Activated CD4-positive, alpha-beta T cell treated with anti-CD3 and anti-CD28 coated beads for 4 hours (primary cell): ENCODE results near the gene PFDN4.
"Not testable (repeated sequence)": the region's sequence is repeated elsewhere in the genome, so short reads cannot be mapped to it uniquely, and the experiment has no call there.

ENCODE experiments used
- DNase-seq, 2 donors: peaks; one replicate each; pipeline ENCODE4 v3.0.0-alpha.2; 2020

The PFDN4 gene

DNA sequence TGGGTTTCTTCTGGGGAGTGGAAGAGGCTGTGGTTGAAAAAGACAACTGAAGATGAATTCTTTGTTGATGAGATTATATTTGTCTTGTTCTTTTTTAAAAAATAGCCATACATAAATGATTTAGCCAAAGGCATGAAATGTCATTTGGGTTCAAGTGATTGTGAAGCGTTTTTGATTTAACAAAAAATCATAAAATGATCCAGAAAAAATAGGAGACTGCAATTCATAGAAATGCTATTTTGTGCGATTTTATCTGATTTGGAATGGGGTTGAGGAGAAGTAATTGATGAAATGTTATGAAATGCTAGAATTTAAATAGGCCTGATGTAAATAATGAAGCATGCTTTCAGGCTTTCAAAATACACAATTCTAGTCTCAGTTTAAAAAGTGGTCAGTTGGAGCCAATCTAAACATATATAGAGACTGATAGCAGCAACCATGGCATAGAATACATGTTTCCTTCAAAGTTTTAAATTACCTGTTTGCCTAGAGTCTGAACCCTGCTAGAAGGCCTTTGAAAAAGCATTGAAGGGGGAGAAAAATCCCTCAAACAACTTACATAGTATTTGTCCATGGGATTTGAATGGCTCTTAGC, 21.8 kb downstream of the PFDN4 start:
- no peak for DNase-seq

DNA sequence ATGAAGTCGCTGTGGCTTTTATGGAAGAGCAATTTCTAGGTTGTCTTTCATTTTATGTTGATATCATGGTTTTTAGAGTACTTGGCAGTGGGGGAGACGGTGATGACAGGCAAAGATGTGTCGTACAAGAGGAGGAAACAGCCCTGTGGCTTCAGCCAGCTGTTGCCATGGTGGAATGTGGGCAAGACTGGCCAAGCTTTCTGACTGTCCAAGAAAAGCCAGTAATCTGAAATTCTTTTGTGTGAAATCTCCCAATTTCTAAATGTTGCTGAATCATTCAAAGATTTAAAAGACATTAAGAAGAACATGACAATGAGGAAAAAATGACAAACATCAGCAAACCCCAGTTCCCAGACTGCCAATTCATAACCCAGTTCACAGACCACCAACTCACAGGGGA, 23.1 kb downstream of the PFDN4 start:
- no peak for DNase-seq

DNA sequence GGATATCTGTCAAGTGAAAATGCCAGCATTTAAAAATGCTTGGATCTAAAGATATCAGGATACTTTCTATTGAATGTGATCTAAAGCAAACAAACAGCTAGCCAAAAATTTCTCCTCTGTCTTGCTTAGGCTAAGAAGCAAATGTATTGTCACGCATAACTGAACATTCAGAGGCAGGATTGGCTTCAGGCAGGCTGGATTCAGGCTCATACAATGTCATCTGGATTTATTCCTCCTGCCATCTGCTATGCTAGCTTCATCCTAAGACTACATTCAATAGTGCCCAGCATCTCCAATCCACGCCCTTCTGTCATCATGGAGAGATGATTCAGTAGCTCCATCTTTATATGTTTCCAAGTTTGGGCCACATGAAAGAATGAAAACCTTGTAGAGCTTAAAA, 27.1 kb downstream of the PFDN4 start:
- no peak for DNase-seq

DNA sequence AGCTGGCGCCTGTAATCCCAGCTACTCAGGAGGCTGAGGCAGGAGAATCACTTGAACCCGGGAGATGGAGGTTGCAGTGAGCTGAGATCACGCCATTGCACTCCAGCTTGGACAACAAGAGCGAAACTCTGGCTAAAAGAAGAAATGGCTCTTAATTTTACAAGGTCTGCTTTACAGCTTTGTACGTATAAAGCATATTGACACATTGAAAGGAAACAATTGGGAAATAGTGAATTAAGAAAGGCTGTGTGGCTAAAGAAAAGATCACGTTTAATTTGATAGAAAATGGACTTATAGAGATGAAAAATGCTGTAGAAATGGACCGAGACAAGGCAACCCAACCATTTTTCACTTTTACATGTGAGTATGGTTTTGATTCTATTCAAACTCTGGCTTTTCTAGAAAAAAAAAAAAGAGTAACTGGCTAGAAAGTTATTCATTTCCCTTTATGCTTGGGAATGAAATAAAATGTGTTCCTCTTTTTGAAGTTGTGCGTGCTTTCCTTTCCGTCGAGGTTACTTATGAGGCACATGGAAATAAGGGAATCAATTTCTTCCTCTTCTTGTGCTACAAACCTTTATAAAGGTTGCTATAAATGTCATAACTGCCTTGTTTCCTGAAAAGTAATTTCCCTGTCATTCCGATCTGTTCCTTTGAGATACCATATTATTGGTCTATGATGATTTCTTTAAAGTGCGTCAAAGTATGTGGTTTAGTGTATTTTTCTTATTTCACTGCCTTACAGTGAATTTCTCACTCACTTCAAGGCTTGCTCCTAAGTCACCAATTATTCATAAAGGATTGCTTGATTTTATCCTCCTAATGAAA, 29.4 kb downstream of the PFDN4 start:
- no peak for DNase-seq

DNA sequence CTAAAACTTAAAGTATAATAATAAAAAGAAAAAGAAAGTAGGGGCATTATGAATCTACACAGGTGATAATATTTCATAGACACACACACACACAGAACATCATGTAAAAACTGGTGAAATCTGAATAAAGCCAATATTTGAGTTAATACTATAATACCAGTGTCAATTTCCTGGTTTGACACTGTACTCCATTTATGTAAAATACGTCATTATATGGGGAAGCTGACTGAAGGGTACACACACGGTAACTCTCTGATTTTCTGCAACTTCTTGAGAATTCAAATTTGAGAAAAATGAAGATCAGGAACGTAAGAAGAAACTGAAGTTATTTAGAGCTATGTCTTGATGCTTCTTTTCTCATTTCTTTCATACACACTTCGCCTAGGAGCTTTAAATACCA, 36.2 kb downstream of the PFDN4 start:
- no peak for DNase-seq

DNA sequence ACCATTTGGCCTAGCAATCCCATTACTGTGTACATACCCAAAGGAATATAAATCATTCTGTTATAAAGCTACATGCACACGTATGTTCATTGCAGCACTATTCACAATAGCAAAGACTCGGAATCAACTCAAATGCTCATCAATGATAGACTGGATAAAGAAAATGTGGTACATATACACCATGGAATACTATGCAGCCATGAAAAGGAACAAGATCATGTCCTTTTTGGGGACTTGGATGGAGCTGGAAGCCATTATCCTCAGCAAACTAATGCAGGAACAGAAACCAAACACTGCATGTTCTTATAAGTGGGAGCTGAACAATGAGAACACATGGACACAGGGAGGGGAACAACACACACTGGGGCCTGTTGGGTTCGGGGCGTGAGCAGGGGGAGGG, 40.8 kb downstream of the PFDN4 start:
- DNase-seq = not testable (repeated sequence)

DNA sequence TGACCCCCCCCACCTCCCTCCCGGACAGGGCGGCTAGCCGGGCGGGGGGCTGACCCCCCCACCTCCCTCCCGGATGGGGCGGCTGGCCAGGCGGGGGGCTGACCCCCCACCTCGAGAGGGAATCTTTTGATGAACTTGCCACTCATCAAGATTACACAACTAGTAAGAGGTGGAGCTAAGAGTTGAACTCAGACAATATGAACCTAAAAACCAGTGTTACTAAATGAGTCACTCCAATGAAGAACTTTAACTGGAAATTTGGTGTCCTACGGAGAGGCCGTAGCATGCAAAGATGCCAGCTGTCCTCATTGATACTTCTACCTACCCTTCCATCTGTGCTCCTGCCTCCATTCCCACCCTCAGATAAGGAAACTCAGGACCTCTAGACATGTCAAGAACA, 42.8 kb downstream of the PFDN4 start:
- DNase-seq = no peak

DNA sequence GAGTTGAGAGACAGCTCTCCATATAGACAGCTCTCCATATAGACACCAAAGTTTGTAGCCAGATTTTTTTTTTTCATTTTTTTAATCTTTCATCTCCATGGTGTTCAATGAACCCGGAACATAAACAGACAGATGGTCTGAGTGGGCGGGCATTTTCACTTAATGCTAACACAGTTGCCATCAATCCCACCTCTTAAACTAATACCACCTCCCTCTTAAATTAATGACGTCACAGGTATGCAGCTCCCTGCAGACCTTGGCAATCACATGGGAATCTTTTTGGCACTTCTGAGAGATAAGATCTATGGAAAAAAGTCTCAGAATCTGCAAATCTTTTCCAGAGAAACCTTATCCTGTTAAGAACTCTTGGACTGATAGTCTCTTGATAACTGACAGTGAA, 43.2 kb downstream of the PFDN4 start:
- DNase-seq = no peak

DNA sequence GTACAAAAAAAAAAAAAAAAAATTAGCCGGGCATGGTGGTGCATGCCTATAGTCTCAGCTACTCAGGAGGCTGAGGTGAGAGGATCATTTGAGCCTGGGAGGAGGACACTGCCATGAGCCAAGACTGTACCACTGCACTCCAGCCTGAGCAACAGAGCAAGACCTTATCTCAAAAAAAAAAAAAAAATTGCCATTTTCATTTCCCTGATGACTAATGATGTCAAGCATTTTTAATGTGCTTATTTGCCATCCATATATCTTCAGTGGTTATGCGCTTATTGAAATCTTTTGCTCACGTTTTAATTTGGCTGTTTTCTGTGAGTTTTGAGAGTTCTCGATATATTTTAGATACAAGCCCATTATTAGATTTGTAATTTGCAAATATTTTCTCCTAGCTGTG, 46.7 kb downstream of the PFDN4 start:
- no peak for DNase-seq

DNA sequence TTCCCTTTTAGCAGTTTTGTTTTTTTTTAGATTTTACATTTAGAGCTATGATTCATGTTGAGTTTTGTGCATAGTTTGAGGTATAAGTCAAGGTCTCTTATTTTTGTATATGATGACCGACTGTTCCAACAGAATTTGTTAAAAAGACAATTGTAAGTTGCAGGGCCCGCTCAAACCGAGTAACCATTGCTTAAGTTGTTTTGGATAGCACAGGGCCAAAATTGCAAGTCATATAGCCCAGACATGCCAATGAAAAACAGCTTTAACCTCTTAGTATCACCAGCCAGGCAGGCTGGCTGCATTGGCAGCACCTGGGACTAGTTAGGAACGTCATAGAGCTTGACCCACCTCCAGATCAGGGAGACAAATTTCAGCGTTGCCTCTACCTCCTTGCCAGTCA, 47.3 kb downstream of the PFDN4 start:
- no peak for DNase-seq

DNA sequence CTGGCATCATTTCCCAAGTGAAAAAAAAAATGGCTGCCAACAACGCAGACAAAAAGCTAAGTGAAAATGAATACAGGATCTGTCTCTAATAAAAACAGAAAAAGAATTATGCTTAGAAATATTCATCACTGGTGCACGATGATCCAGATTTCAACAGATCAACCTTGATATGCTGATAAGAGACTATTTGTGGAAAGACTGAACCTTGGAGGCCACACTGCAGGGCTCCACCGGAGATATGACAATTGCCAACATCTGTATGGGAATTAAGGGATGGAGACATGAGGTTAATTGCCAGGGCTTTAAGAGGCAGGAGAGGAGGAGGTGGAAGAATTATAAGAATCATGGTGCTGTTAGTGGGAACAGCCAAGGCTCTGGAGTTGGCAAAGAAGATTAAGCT, 48.3 kb downstream of the PFDN4 start:
- DNase-seq = no peak

DNA sequence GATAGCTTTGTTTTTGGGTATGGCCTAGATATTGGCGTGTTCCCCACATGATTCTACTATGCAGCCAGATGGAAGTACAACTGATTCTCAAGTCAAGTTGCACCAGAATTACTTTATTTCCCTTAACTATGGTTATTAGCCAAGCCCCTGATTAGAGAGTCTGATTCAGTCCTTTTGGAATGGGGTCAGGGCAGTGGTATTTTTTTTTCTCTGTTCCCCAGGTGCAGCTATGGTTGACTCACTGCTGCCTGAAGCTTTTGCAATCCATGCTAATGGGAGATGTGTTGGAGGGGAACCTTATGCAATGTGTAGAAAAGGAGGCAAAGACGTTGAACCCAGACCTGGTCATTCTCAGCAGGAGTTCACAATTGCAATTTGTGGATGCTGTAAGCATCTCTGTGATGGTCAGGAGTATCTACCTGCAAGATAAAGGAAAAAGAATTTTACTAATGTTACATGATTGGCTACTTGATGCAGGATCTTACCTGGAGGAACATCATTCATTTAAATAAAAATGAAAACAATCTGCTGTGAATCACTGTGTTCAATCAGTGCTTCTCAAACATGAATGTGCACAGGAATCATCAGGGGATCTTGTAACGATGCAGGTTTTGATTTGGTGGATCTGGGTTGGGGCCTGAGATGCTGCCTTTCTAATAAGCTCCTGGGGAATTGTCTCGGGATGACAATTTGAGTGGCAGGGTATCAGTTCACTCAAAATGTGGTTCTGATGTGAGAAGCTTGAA, 49.4 kb downstream of the PFDN4 start:
- DNase-seq = no peak

DNA sequence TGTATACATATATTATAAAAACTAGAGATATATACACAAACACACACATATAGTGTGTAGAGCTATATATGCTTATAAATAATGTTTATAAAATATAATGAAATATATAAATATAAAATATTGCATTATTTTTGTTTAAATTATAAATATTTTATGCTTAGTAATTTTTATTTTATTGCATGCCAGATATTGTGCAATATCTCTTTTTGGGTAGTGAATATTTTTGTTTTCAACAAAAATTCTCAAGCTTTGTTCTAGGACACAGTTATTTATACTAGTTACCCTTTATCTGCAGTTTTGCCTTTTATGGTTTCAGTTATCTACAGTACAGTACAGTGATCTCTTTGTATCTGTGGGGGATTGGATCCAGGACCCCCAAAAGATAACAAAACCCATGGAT, 52.2 kb downstream of the PFDN4 start:
- DNase-seq = no peak

DNA sequence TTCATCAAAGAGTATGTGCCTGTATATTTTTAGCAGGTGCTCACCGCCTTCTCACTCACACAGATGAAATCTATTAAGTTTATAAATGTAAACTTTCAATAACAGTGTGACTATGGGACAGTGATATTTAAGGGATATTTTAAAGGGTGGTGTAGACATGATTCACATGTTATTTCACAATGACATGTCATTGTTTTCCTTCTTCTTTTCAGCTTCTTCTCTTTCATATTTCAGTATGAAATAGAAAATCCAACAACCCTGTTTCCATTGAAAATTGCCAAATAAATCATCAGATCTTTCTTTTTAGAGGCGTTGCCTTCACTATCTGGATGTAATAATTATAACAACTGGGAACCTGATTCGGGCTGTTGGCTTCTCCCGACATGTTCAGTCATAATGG, 54.8 kb downstream of the PFDN4 start:
- no peak for DNase-seq

DNA sequence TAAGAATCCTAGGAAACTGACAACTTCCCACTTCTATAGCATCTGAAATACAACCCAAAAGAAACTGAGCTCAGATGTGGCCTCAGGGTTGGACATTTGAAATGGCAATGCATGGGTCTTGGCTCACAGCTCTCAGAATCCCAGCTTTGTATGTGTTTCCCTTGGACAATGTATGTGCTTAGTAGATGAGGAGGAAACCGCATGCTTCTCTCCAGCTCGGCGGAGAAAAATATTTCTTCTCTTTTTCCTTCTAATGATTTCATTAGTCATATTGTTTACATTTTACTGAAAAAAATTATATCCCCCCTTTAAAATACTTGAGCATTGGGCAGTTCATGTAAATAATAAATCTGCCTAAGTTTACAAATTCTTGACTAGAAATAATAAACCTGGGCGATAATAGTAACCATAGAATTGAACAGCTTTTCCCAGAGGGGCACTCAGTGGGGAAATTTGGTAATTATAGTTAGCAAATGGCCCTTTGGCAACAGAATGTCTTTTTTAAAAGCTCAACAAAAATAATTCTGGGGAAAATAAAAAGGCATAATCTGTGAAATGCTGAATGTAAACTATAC, 55.3 kb downstream of the PFDN4 start:
- DNase-seq = no peak

DNA sequence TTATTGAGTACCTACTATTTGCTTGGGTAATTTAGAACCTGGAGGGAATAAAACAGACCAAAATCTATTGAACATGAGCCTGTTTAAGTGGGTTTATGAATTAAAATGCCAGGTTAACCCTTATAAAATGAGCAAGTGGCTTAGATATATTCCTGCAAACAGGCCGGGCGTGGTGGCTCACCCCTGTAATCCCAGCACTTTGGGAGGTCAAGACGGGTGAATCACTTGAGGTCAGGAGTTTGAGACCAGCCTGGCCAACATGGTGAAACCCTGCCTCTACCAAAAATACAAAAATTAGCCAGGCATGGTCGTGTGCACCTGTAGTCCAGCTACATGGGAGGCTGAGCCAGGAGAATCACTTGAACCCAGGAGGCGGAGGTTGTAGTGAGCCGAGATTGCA, 57.9 kb downstream of the PFDN4 start:
- not testable (repeated sequence) for DNase-seq

DNA sequence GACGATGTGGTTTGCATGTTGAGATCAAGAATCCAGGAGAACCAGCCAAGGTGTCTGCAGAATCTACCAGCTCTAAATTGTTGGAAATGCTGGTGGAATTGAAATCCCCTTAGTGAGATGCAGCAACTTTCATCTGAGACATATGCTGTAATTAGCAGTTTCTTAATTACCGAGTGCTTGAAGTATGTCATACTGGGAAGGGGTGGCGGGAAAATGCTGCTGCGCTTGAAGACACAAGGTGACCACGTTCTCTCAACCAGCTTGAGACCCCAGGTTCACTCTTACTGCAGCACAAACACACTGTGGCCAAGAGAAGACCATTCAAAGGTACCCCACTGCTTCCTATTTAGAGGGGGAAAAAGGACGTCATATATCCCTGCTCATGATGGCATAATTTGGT, 59.0 kb downstream of the PFDN4 start:
- DNase-seq = no peak

DNA sequence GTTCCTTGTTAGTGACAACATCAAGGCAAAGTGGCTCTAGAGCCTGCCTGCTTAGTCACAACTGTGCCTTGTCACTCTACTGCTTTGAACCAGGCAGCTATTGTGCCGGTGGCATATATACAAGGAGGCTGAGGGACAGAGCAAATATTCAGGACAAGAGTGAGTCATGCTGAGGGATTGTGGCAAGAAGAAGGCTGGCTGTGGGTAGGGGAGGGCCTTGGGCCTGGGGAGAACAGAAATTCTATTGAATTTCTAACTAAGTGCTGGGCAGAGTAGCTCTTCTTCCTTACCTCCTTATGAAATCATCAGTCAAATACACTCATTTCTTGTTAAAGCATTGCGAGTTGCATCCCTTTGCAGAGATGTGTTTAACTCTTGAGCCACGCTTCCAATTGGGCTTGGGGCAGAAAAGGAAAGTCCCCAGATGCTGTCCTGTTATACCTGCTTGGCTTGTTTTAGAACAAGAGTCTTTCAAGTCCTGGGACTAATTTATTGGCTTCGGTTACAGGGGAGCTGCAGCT, 59.7 kb downstream of the PFDN4 start:
- no peak for DNase-seq

DNA sequence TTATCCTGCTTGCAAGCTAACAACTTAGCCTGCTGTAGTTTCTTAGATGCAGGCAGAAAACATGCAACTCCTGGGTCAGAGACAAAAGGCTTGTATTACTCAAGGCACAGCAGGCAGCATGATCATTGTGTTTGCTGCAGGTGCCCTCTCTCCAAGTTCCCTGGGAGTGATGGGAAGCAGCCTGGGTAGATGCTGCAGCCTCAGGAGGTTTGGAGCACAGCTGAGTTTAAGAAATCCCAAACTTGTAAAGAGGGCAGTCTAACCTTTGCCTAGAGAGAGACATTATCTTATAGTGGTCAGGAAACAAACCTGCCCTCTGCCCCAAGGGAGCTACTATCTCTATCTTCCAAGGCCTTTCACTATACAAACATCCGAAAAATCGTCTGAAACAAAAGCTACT, 61.1 kb downstream of the PFDN4 start:
- no peak for DNase-seq
